PC-9 (cell line): ENCODE results near the gene LGI1. TPM values are rescaled to one million over a fixed set of nuclear protein-coding genes. Genes with fewer than 3 reads are reported as not detected.

Source experiments
- BruUV-seq: library from RNA; stranded (reverse); fragments of 400-500 nt; replicated peaks from 2 replicates; lab custom pipeline; 2021; lab: Mats Ljungman, UMichigan
- CTCF ChIA-PET: fragments of 300-600 bp; sonication (Branson Sonifier 250); formaldehyde crosslinking; loops from one replicate; lab custom pipeline; 2022; ENCODE audit warnings: antibody characterized with exemption; lab: Charles Lee
- POLR2A ChIA-PET: fragments of 300-600 bp; sonication (Branson Sonifier 250); formaldehyde crosslinking; loops from one replicate; lab custom pipeline; 2022; ENCODE audit warnings: antibody characterized with exemption; ENCODE audit not compliant: unreplicated experiment; lab: Charles Lee
- DNase-seq, 2 experiments: peaks; one replicate each; pipeline versions ENCODE4 v3.0.0 to v3.0.0-alpha.2; 2015 to 2022; ENCODE audit warnings: mixed read lengths in 1 of 2
- H2AFZ ChIP-seq: fragments of 200-600 bp; sonication (generic); 2 replicates; pipeline ENCODE4 v1.8.1; 2017; ENCODE audit warnings: antibody characterized with exemption
- H3F3A ChIP-seq: fragments of 200-600 bp; sonication (generic); 2 replicates; pipeline ENCODE4 v1.8.1; 2017; ENCODE audit warnings: antibody characterized with exemption, mild to moderate bottlenecking, low read depth; ENCODE audit not compliant: insufficient read depth
- H3K27ac ChIP-seq: fragments of 200-600 bp; sonication (generic); 2 replicates; pipeline ENCODE4 v1.6.1; 2016; ENCODE audit warnings: mixed run types
- H3K27me3 ChIP-seq: fragments of 200-600 bp; sonication (generic); 2 replicates; pipeline ENCODE4 v1.6.1; 2016; ENCODE audit warnings: low read depth, mixed run types; ENCODE audit not compliant: insufficient read depth
- H3K36me3 ChIP-seq: fragments of 200-600 bp; sonication (generic); 2 replicates; pipeline ENCODE4 v1.6.1; 2016; ENCODE audit warnings: low read depth, mixed run types
- H3K4me1 ChIP-seq: fragments of 200-600 bp; sonication (generic); replicated peaks from 2 replicates; pipeline ENCODE4 v1.6.1; 2016; ENCODE audit warnings: mixed run types; ENCODE audit not compliant: insufficient read depth
- H3K4me2 ChIP-seq: fragments of 200-600 bp; sonication (generic); 2 replicates; pipeline ENCODE4 v1.6.1; 2017; ENCODE audit warnings: mixed run types
- H3K4me3 ChIP-seq: fragments of 200-600 bp; sonication (generic); 2 replicates; pipeline ENCODE4 v1.6.1; 2016; ENCODE audit warnings: mixed run types
- H3K79me2 ChIP-seq: fragments of 200-600 bp; sonication (generic); 2 replicates; pipeline ENCODE4 v1.6.1; 2017; ENCODE audit warnings: low read depth, mixed run types
- H3K9me2 ChIP-seq: fragments of 200-600 bp; sonication (generic); 2 replicates; pipeline ENCODE4 v1.8.1; 2017; ENCODE audit warnings: mild to moderate bottlenecking; ENCODE audit not compliant: insufficient read depth
- H3K9me3 ChIP-seq: fragments of 200-600 bp; sonication (generic); 2 replicates; pipeline ENCODE4 v1.8.1; 2016; ENCODE audit warnings: low read depth; ENCODE audit not compliant: insufficient read depth
- H4K20me1 ChIP-seq: fragments of 200-600 bp; sonication (generic); 2 replicates; pipeline ENCODE4 v1.8.1; 2017; ENCODE audit not compliant: insufficient read depth
- CTCF ChIP-seq: fragments of 200-600 bp; sonication (generic); conservative IDR thresholded peaks from 2 replicates; pipeline ENCODE4 v1.6.1; 2017; ENCODE audit warnings: mixed run types, antibody characterized with exemption, mild to moderate bottlenecking, moderate library complexity
- EZH2 ChIP-seq: fragments of 200-600 bp; sonication (generic); IDR thresholded peaks from 2 replicates; pipeline ENCODE4 v1.8.0; 2017; ENCODE audit warnings: antibody characterized with exemption, low read depth
- intact Hi-C: fragments of 100-400 bp; cut with micrococcal nuclease; formaldehyde crosslinking; loops from one replicate; pipeline ENCODE4 v1.10.0; 2022; ENCODE audit not compliant: unreplicated experiment
- total RNA-seq: library from RNA; stranded (reverse); gene quantifications from 2 replicates; pipeline ENCODE4 v1.2.3, GENCODE V29; 2021

Gene LGI1
- total RNA-seq, 1 experiment from 2014 or later: not detected

- BruUV-seq: no TSS peak
- Histone ChIP-seq H3K9me3 (no peaks in the 10 kb centered on the region), H3K4me2 (peak overlapping the region; percentile 67; the same call in 1 of the 2 replicates), H2AFZ (no peak overlapping the region), H4K20me1 (no peaks in the 10 kb centered on the region), H3K27me3 (no peaks in the 10 kb centered on the region), H3K4me1 (peaks cover 40% of the 10 kb centered on the region), H3K27ac (peak overlapping the region; percentile 42), H3K9me2 (no peaks in the 10 kb centered on the region), H3F3A (peaks cover 10% of the 10 kb centered on the region; the same call in 1 of the 2 replicates), H3K4me3 (no peak overlapping the region), H3K36me3 (no peaks in the 10 kb centered on the region), H3K79me2 (no peaks in the 10 kb centered on the region)
- DNase-seq: peak; percentile 41 to 85
- ChIA-PET POLR2A (no interaction called here), CTCF (no interaction called here)
- intact Hi-C loops: no loop called here
- TF ChIP-seq CTCF (no peak), EZH2 (no peak)
Observed at GRCh38 chr10:93752761-93753160, 5.0 kb upstream of the LGI1 start.

GRCh38 chr10:93753621-93754250 is 4.0 kb upstream of the LGI1 start:
- H3K79me2 ChIP-seq: no peaks in the 10 kb centered on the region
- intact Hi-C loops: no loop called here
- ChIA-PET POLR2A (no interaction called here), CTCF (no interaction called here)
- H3K36me3 ChIP-seq: no peaks in the 10 kb centered on the region
- no peak overlapping the region for H3K4me3 ChIP-seq
- H3K9me3 ChIP-seq: no peaks in the 10 kb centered on the region
- H3K4me2 ChIP-seq: no peak overlapping the region
- H3F3A ChIP-seq: peaks cover 10% of the 10 kb centered on the region; the same call in 1 of the 2 replicates
- no peak for DNase-seq
- no peak overlapping the region for H3K27ac ChIP-seq
- H3K9me2 ChIP-seq: no peaks in the 10 kb centered on the region
- peaks cover 37% of the 10 kb centered on the region for H3K4me1 ChIP-seq
- no peak overlapping the region for H2AFZ ChIP-seq
- TF ChIP-seq CTCF (no peak), EZH2 (no peak)
- H4K20me1 ChIP-seq: no peaks in the 10 kb centered on the region
- BruUV-seq: no TSS peak
- no peaks in the 10 kb centered on the region for H3K27me3 ChIP-seq

GRCh38 chr10:93754761-93755160 is 3.0 kb upstream of the LGI1 start:
- no peak for DNase-seq
- Histone ChIP-seq H3K9me3 (no peaks in the 10 kb centered on the region), H3K79me2 (no peaks in the 10 kb centered on the region), H3K4me3 (no peak overlapping the region), H2AFZ (no peak overlapping the region), H3K27me3 (no peaks in the 10 kb centered on the region), H3K9me2 (no peaks in the 10 kb centered on the region), H4K20me1 (no peaks in the 10 kb centered on the region), H3F3A (peaks cover 6% of the 10 kb centered on the region; the same call in 1 of the 2 replicates), H3K4me2 (no peak overlapping the region), H3K36me3 (no peaks in the 10 kb centered on the region), H3K4me1 (peaks cover 28% of the 10 kb centered on the region), H3K27ac (no peak overlapping the region)
- ChIA-PET POLR2A (no interaction called here), CTCF (no interaction called here)
- no peak for TF ChIP-seq EZH2
- no peak for TF ChIP-seq CTCF
- no TSS peak for BruUV-seq
- intact Hi-C loops: no loop called here
